ENCODE results near the gene SERP2. TPM values are rescaled to one million over a fixed set of nuclear protein-coding genes. Genes with fewer than 3 reads are reported as not detected.

Gene SERP2
- total RNA-seq, 1 experiment from 2014 or later, result 1.8 TPM

- Histone ChIP-seq H3K4me1 (ENCODE audit: insufficient read depth, low read length) (peaks cover 9% of the 10 kb centered on the region), H4K5ac (ENCODE audit: insufficient read length, low read depth, low read length) (no peak overlapping the region), H3K14ac (ENCODE audit: insufficient read depth, low read length) (no peak overlapping the region), H4K8ac (replicated peaks; ENCODE audit: insufficient read length, low read depth, low read length) (no peak overlapping the region), H2AFZ (ENCODE audit: low read length) (no peak overlapping the region), H4K20me1 (ENCODE audit: control insufficient read depth, insufficient read depth, insufficient read length) (no peaks in the 10 kb centered on the region), H2BK15ac (ENCODE audit: low read depth, low read length) (no peak overlapping the region), H3K56ac (ENCODE audit: insufficient read length, low read depth, low read length) (no peak overlapping the region), H3K23me2 (ENCODE audit: insufficient read length, low read depth, low read length, poor library complexity, severe bottlenecking) (no peaks in the 10 kb centered on the region), H2BK5ac (ENCODE audit: insufficient read length, low read length) (no peak overlapping the region), H3K9ac (ENCODE audit: extremely low read depth, insufficient read length, low read length) (no peak overlapping the region), H2BK12ac (ENCODE audit: insufficient read length, low read depth, low read length) (no peak overlapping the region), H4K91ac (ENCODE audit: insufficient read length, low read depth, low read length) (no peak overlapping the region), H3K4me2 (ENCODE audit: insufficient read depth, insufficient read length, low read length) (no peak overlapping the region), H3K23ac (ENCODE audit: insufficient read length, low read depth, low read length) (no peak overlapping the region), H3T11ph (ENCODE audit: low read length) (no peak overlapping the region), H3K4ac (ENCODE audit: low read depth, low read length) (no peak overlapping the region), H3K79me1 (ENCODE audit: insufficient read depth, low read depth, low read length, poor library complexity, severe bottlenecking) (no peaks in the 10 kb centered on the region), H3K9me3 (ENCODE audit: control insufficient read depth, low read depth, low read length) (no peaks in the 10 kb centered on the region), H3K27me3 (ENCODE audit: insufficient read depth, low read length) (no peaks in the 10 kb centered on the region; the same call in 1 of the 2 replicates), H3K79me2 (ENCODE audit: insufficient read depth, low read length) (no peaks in the 10 kb centered on the region), H2BK20ac (ENCODE audit: low read depth, low read length, poor library complexity, severe bottlenecking) (no peak overlapping the region), H3K18ac (ENCODE audit: insufficient read length, low read depth, low read length) (no peak overlapping the region), H3K27ac (ENCODE audit: insufficient read length, low read depth, low read length) (no peak overlapping the region), H2BK120ac (ENCODE audit: low read depth, low read length, poor library complexity, severe bottlenecking) (no peak overlapping the region), H2AK5ac (ENCODE audit: insufficient read length, low read length) (no peak overlapping the region)
- TF ChIP-seq, protein P1, sequence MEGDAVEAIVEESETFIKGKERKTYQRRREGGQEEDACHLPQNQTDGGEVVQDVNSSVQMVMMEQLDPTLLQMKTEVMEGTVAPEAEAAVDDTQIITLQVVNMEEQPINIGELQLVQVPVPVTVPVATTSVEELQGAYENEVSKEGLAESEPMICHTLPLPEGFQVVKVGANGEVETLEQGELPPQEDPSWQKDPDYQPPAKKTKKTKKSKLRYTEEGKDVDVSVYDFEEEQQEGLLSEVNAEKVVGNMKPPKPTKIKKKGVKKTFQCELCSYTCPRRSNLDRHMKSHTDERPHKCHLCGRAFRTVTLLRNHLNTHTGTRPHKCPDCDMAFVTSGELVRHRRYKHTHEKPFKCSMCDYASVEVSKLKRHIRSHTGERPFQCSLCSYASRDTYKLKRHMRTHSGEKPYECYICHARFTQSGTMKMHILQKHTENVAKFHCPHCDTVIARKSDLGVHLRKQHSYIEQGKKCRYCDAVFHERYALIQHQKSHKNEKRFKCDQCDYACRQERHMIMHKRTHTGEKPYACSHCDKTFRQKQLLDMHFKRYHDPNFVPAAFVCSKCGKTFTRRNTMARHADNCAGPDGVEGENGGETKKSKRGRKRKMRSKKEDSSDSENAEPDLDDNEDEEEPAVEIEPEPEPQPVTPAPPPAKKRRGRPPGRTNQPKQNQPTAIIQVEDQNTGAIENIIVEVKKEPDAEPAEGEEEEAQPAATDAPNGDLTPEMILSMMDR (conservative IDR thresholded peaks at IDR 0.05), result no peak
- no CpG with 5 or more reads among the region's 13 CpGs for WGBS (ENCODE audit: extremely low coverage, insufficient read length, low lambda C conversion rate)
- DNase-seq, result no peak
- H3K27ac Mint-ChIP-seq, result no peak overlapping the region
- no peak overlapping the region for H3K4me3 Mint-ChIP-seq
- H3K9me3 Mint-ChIP-seq, result peaks cover 0 to 3% of the 10 kb centered on the region in 2 experiments; a peak in 2 of 5 replicates
- peaks cover 39 to 45% of the 10 kb centered on the region in 2 experiments for H3K4me1 Mint-ChIP-seq
- H3K27me3 Mint-ChIP-seq (ENCODE audit: low read depth), result peaks cover 31% of the 10 kb centered on the region
- peaks cover 0 to 5% (median 0%) of the 10 kb centered on the region in 3 experiments; a peak in 2 of 7 replicates for H3K36me3 Mint-ChIP-seq (ENCODE audit: insufficient read depth in 1 of 3, low read depth in 3 of 3)
Observed at GRCh38 chr13:44413095-44413494, 39.5 kb downstream of the SERP2 start.
